Measurements from ENCODE around the gene LCE3D.

DNA sequence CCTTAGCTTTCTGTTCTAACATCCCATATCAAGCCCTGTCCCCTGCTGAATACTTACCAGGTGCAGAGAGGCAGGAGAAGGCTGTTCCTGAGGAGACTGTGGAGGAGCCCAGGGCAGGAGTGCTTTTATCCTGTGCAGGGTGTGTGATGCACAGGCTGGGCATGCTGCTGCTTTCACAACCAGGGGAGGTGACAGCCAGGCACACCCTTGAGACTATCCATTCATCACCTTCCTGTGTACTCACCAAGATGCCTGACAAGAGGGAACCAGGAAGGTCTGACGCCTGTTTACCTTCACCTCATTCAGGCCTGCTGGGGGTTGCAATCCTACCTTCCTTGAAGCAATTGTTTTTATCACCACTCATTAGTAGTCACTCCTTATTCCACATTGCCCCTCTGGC lies 13.6 kb downstream of the LCE3D start, which contains the start of gene LCE3E:
- TF ChIP-seq POLR2AphosphoS5 (IDR thresholded peaks at IDR 0.05): no peak
- TF ChIP-seq, protein P1, sequence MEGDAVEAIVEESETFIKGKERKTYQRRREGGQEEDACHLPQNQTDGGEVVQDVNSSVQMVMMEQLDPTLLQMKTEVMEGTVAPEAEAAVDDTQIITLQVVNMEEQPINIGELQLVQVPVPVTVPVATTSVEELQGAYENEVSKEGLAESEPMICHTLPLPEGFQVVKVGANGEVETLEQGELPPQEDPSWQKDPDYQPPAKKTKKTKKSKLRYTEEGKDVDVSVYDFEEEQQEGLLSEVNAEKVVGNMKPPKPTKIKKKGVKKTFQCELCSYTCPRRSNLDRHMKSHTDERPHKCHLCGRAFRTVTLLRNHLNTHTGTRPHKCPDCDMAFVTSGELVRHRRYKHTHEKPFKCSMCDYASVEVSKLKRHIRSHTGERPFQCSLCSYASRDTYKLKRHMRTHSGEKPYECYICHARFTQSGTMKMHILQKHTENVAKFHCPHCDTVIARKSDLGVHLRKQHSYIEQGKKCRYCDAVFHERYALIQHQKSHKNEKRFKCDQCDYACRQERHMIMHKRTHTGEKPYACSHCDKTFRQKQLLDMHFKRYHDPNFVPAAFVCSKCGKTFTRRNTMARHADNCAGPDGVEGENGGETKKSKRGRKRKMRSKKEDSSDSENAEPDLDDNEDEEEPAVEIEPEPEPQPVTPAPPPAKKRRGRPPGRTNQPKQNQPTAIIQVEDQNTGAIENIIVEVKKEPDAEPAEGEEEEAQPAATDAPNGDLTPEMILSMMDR (IDR thresholded peaks at IDR 0.05): no peak
